Immature natural killer cell (primary cell): ENCODE data around the gene DEPDC4. TPM values are rescaled to one million over a fixed set of nuclear protein-coding genes. Genes with fewer than 3 reads are reported as not detected.

Experiments used
- DNase-seq, 3 donors: peaks; one replicate each; pipeline ENCODE4 v3.0.0; 2022; ENCODE audit warnings: mixed read lengths in 1 of 3
- H3K27ac Mint-ChIP-seq, 6 donors: one replicate each; pipeline ENCODE4 v1.8.0; 2020; ENCODE audit warnings: mixed read lengths in 6 of 6, mild to moderate bottlenecking in 5 of 6, inconsistent platforms in 4 of 6, moderate library complexity in 3 of 6
- H3K27me3 Mint-ChIP-seq, 3 donors: one replicate each; pipeline ENCODE4 v1.8.0; 2020 to 2021; ENCODE audit warnings: low read depth in 3 of 3, mild to moderate bottlenecking in 3 of 3, mixed read lengths in 3 of 3, moderate library complexity in 3 of 3, inconsistent platforms in 1 of 3
- H3K36me3 Mint-ChIP-seq, 3 donors: one replicate each; pipeline ENCODE4 v1.8.0; 2020; ENCODE audit warnings: mixed read lengths in 3 of 3, inconsistent platforms in 2 of 3, mild to moderate bottlenecking in 2 of 3
- H3K4me1 Mint-ChIP-seq, 2 donors: one replicate each; pipeline ENCODE4 v1.8.0; 2020; ENCODE audit warnings: inconsistent platforms in 2 of 2, mild to moderate bottlenecking in 2 of 2, mixed read lengths in 2 of 2, moderate library complexity in 1 of 2
- H3K4me3 Mint-ChIP-seq, 5 donors: one replicate each; pipeline ENCODE4 v1.8.0; 2020; ENCODE audit warnings: mild to moderate bottlenecking in 5 of 5, mixed read lengths in 5 of 5, inconsistent platforms in 3 of 5, moderate library complexity in 3 of 5
- H3K9me3 Mint-ChIP-seq, 6 donors: one replicate each; pipeline ENCODE4 v1.8.0; 2020; ENCODE audit warnings: mild to moderate bottlenecking in 6 of 6, mixed read lengths in 6 of 6, inconsistent platforms in 4 of 6, moderate library complexity in 3 of 6
- polyA plus RNA-seq, 3 donors: library from polyadenylated mRNA; unstranded; fragments of 300-500 nt; fragmentation: Illumina TruSeq; gene quantifications; one replicate each; pipeline ENCODE4 v1.2.3, GENCODE V29; 2021

The DEPDC4 gene
- polyA plus RNA-seq, 3 donors from 2014 or later: 0.29 TPM; not detected in 2

DNA sequence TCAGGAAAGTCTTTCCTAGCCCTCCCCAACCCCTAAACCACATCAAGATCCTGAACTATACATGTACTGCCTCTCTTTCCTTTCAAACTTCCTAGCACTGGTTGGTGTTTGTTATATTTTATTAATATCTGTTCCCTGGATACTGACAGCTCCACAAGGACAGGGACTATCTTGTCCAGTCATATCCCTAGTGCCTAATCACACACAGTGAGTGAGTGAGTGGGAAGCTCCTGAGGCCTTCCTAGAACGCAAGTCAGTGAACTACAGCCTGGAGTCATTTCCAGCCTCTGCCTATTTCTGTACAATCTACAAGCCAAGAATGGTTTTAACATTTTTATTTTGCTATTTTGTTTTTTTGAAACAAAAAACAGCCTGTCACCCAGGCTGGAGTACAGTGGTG, 73.8 kb downstream of the DEPDC4 start:
- Mint-ChIP-seq H3K36me3 (peaks cover 3 to 8% (median 3%) of the 10 kb centered on the region in 3 donors), H3K4me3 (no peak overlapping the region), H3K4me1 (no peaks in the 10 kb centered on the region), H3K27ac (no peak overlapping the region), H3K27me3 (no peaks in the 10 kb centered on the region), H3K9me3 (no peaks in the 10 kb centered on the region)
- no peak for DNase-seq

Other genes starting within 250 kb of the DEPDC4 start
- 10 to 100 TPM; 15.6 to 24.8 (median 16.4) TPM for gene BLTP3B, start 124.2 kb downstream of the DEPDC4 start, polyA plus RNA-seq
- gene ACTR6, start 66.3 kb downstream of the DEPDC4 start, polyA plus RNA-seq: 10 to 100 TPM; 40.6 to 54.6 (median 41.3) TPM
- gene SCYL2, start 98 bp upstream of the DEPDC4 start, polyA plus RNA-seq: 10 to 100 TPM; 25.3 to 34.3 (median 29.9) TPM
- gene SLC17A8, start 90.0 kb upstream of the DEPDC4 start, polyA plus RNA-seq: not detected
- gene NR1H4, start 206.8 kb upstream of the DEPDC4 start, polyA plus RNA-seq: not detected